HCT116 (cell line): ENCODE measurements around the gene NEURL1. TPM values are rescaled to one million over a fixed set of nuclear protein-coding genes. Genes with fewer than 3 reads are reported as not detected.

Source experiments
- ATAC-seq: fragments of 200-7000 bp; cut with Tn5 transposase; 2 replicates; pipeline ENCODE4 v1.9.1; 2020; ENCODE audit warnings: mild to moderate bottlenecking, moderate library complexity
- BruUV-seq: library from RNA; stranded (reverse); fragments of 400-500 nt; replicated peaks from 2 replicates; lab custom pipeline; 2021; lab: Mats Ljungman, UMichigan
- CTCF ChIA-PET: fragments of 300-600 bp; sonication (Branson Sonifier 250); formaldehyde crosslinking; loops from one replicate; lab custom pipeline; 2021; ENCODE audit warnings: antibody characterized with exemption; lab: Charles Lee
- POLR2A ChIA-PET: fragments of 300-600, 350-600 bp; sonication (Branson Sonifier 250); formaldehyde crosslinking; loops from one replicate; lab custom pipeline; 2021; ENCODE audit warnings: antibody characterized with exemption; lab: Charles Lee
- RAD21 ChIA-PET, 2 experiments: fragments of 300-600 bp; sonication (Branson Sonifier 250); formaldehyde crosslinking; loops; one replicate each; lab custom pipeline; 2023; ENCODE audit warnings: low total read pairs in 2 of 2; ENCODE audit not compliant: uncharacterized antibody in 2 of 2, unreplicated experiment in 2 of 2, low non-redundant PET in 1 of 2; lab: Charles Lee
- DNase-seq: peaks from one replicate; pipeline ENCODE4 v3.0.0-alpha.2; 2010; ENCODE audit warnings: low read depth, low spot score
- H2AFZ ChIP-seq: fragments of 200-600 bp; shearing (Covaris generic), sonication (generic); 2 replicates; pipeline ENCODE4 v1.6.1; 2017; ENCODE audit warnings: low read depth, mixed run types, mixed read lengths, antibody characterized with exemption, low read length; ENCODE audit not compliant: poor library complexity, severe bottlenecking
- H3K27ac ChIP-seq: 2 replicates; pipeline ENCODE4 v1.5.1; 2012; ENCODE audit warnings: low read depth, low read length
- H3K27me3 ChIP-seq: fragments of 200-600 bp; sonication (generic); 2 replicates; pipeline ENCODE4 v1.6.1; 2016; ENCODE audit warnings: mixed run types, low read length, mixed read lengths; ENCODE audit not compliant: insufficient read depth
- H3K36me3 ChIP-seq, 2 experiments: fragments of 200-500 bp in 1 of 2; fragments of 200-600 bp in 1 of 2; sonication (Bioruptor generic) in 1 of 2; sonication (generic) in 1 of 2; 2 replicates each; pipeline versions ENCODE4 v1.5.1 to v1.6.1; 2014 to 2016; ENCODE audit warnings: low read length in 2 of 2, inconsistent platforms in 1 of 2, mixed read lengths in 1 of 2, mixed run types in 1 of 2; ENCODE audit not compliant: insufficient read depth in 2 of 2, control insufficient read depth in 1 of 2
- H3K4me1 ChIP-seq, 2 experiments: fragments of 200-600 bp in 1 of 2; sonication (generic) in 1 of 2; 2 replicates each; pipeline versions ENCODE4 v1.5.1 to v1.6.1; 2012 to 2017; ENCODE audit warnings: low read length in 2 of 2, inconsistent platforms in 1 of 2, mild to moderate bottlenecking in 1 of 2, mixed read lengths in 1 of 2, mixed run types in 1 of 2, moderate library complexity in 1 of 2; ENCODE audit not compliant: insufficient read depth in 2 of 2, control insufficient read depth in 1 of 2
- H3K4me2 ChIP-seq: fragments of 200-600 bp; sonication (generic); 2 replicates; pipeline ENCODE4 v1.6.1; 2017; ENCODE audit warnings: mixed run types, low read length, mixed read lengths
- H3K4me3 ChIP-seq, 2 experiments: fragments of 200-600 bp in 1 of 2; sonication (generic) in 1 of 2; replicated peaks in 1 of 2; 2 replicates each; pipeline ENCODE4 v1.5.1; 2011 to 2016; ENCODE audit warnings: low read length in 2 of 2, control low read depth in 1 of 2, low read depth in 1 of 2, mild to moderate bottlenecking in 1 of 2, mixed read lengths in 1 of 2, mixed run types in 1 of 2
- H3K79me2 ChIP-seq: fragments of 200-600 bp; sonication (generic); 2 replicates; pipeline ENCODE4 v1.6.1; 2017; ENCODE audit warnings: mild to moderate bottlenecking, mixed run types, low read length, moderate library complexity, mixed read lengths; ENCODE audit not compliant: insufficient read depth
- H3K9ac ChIP-seq: fragments of 200-600 bp; sonication (generic); 2 replicates; pipeline ENCODE4 v1.6.1; 2016; ENCODE audit warnings: low read length, mixed read lengths
- H3K9me2 ChIP-seq: fragments of 200-600 bp; sonication (generic), shearing (Covaris generic); 2 replicates; pipeline ENCODE4 v1.6.1; 2017; ENCODE audit warnings: mixed run types, mild to moderate bottlenecking, moderate library complexity; ENCODE audit not compliant: insufficient read depth
- H3K9me3 ChIP-seq, 2 experiments: fragments of 200-500 bp in 1 of 2; fragments of 200-600 bp in 1 of 2; sonication (Bioruptor generic) in 1 of 2; sonication (generic) in 1 of 2; 2 replicates each; pipeline ENCODE4 v1.6.1; 2014 to 2017; ENCODE audit warnings: low read length in 2 of 2, mixed read lengths in 2 of 2, inconsistent platforms in 1 of 2, low read depth in 1 of 2, mild to moderate bottlenecking in 1 of 2, mixed run types in 1 of 2, moderate library complexity in 1 of 2; ENCODE audit not compliant: control insufficient read depth in 1 of 2, insufficient read depth in 1 of 2
- H4K20me1 ChIP-seq: fragments of 200-600 bp; sonication (generic), shearing (Covaris generic); 2 replicates; pipeline ENCODE4 v1.6.1; 2017; ENCODE audit warnings: mixed run types, mild to moderate bottlenecking, moderate library complexity; ENCODE audit not compliant: insufficient read depth
- ATF3 ChIP-seq: IDR thresholded peaks from 2 replicates; pipeline ENCODE4 v1.6.1; 2012
- CBX3 ChIP-seq: IDR thresholded peaks from 2 replicates; pipeline ENCODE4 v1.6.1; 2012; ENCODE audit warnings: low read depth
- EGR1 ChIP-seq: IDR thresholded peaks from 2 replicates; pipeline ENCODE4 v1.6.1; 2012; ENCODE audit warnings: low read depth
- ELF1 ChIP-seq: IDR thresholded peaks from 2 replicates; pipeline ENCODE4 v1.6.1; 2012; ENCODE audit warnings: low read depth, borderline replicate concordance
- EZH2 ChIP-seq: fragments of 200-600 bp; sonication (generic); IDR thresholded peaks from 2 replicates; pipeline ENCODE4 v1.6.1; 2017; ENCODE audit warnings: antibody characterized with exemption, mixed run types
- FOSL1 ChIP-seq: IDR thresholded peaks from 2 replicates; pipeline ENCODE4 v1.6.1; 2012; ENCODE audit warnings: low read depth
- JUND ChIP-seq: IDR thresholded peaks from 2 replicates; pipeline ENCODE4 v1.6.1; 2012
- MAX ChIP-seq: IDR thresholded peaks from 2 replicates; pipeline ENCODE4 v1.6.1; 2012
- POLR2A ChIP-seq: IDR thresholded peaks from 2 replicates; pipeline ENCODE4 v1.7.0; 2011; ENCODE audit warnings: borderline replicate concordance; ENCODE audit not compliant: insufficient read depth, insufficient read length; ENCODE audit errors: extremely low read depth
- POLR2AphosphoS5 ChIP-seq: IDR thresholded peaks from 2 replicates; pipeline ENCODE4 v1.6.1; 2011; ENCODE audit warnings: mild to moderate bottlenecking, low read depth, low read length, moderate library complexity
- RAD21 ChIP-seq: IDR thresholded peaks from 2 replicates; pipeline ENCODE4 v1.6.1; 2012; ENCODE audit warnings: low read depth, mild to moderate bottlenecking
- REST ChIP-seq: IDR thresholded peaks from 2 replicates; pipeline ENCODE4 v1.6.1; 2012; ENCODE audit warnings: low read depth
- SP1 ChIP-seq: IDR thresholded peaks from 2 replicates; pipeline ENCODE4 v1.6.1; 2012; ENCODE audit warnings: low read depth
- TCF7L2 ChIP-seq: IDR thresholded peaks from 2 replicates; pipeline ENCODE4 v1.7.0; 2011; ENCODE audit warnings: borderline replicate concordance, inconsistent platforms; ENCODE audit not compliant: insufficient read depth, insufficient read length; ENCODE audit errors: extremely low read depth
- ZFX ChIP-seq: fragments of 450-650 bp; IDR thresholded peaks from 2 replicates; pipeline ENCODE4 v1.6.1; 2017
- intact Hi-C: fragments of 100-400 bp; cut with micrococcal nuclease; formaldehyde crosslinking; loops from 2 replicates; pipeline ENCODE4 v1.10.0; 2022
- total RNA-seq: library from RNA; stranded (reverse); gene quantifications from one replicate; pipeline ENCODE4 v1.2.1, GENCODE V29; 2021; ENCODE audit not compliant: unreplicated experiment

Gene NEURL1
- total RNA-seq, 1 experiment from 2014 or later = 1.4 TPM

GRCh38 chr10:103499881-103500280 is 6.4 kb downstream of the NEURL1 start:
- no peaks in the 10 kb centered on the region for H3K27me3 ChIP-seq
- no peak overlapping the region for H3K27ac ChIP-seq
- H3K79me2 ChIP-seq = no peaks in the 10 kb centered on the region
- peaks cover 9 to 14% of the 10 kb centered on the region in 2 experiments for H3K4me1 ChIP-seq
- intact Hi-C loops = no loop called here
- POLR2A ChIA-PET = no interaction called here
- no peaks in the 10 kb centered on the region for H3K9me3 ChIP-seq
- no peak overlapping the region for H3K9ac ChIP-seq
- no peaks in the 10 kb centered on the region for H3K9me2 ChIP-seq
- H3K4me3 ChIP-seq = no peak overlapping the region
- H3K4me2 ChIP-seq = no peak overlapping the region
- RAD21 ChIA-PET = no interaction called here
- no peaks in the 10 kb centered on the region for H3K36me3 ChIP-seq
- no peak for ATAC-seq
- TF ChIP-seq CBX3 (no peak), EZH2 (no peak), REST (no peak), JUND (no peak), ELF1 (no peak), MAX (no peak), FOSL1 (no peak), ATF3 (no peak), SP1 (no peak), TCF7L2 (no peak), EGR1 (no peak), RAD21 (no peak), POLR2A (no peak), POLR2AphosphoS5 (no peak), ZFX (no peak)
- TF ChIP-seq, all 23 proteins: peak for 0
- CTCF ChIA-PET = no interaction called here
- DNase-seq = no peak
- no TSS peak for BruUV-seq
- no peak overlapping the region for H2AFZ ChIP-seq
- no peaks in the 10 kb centered on the region for H4K20me1 ChIP-seq
